Spleen (tissue), 7 donors: ENCODE results near the gene SLC25A24.

Experiments used
- CTCF ChIP-seq, 11 experiments: fragments of 200-600 bp in 7 of 11; fragments of 450-650 bp in 4 of 11; sonication (generic) in 4 of 11; IDR thresholded peaks in 8 of 11; conservative IDR thresholded peaks in 3 of 11; 1 replicate in 7 of 11; 2 replicates in 4 of 11; pipeline versions ENCODE4 v1.4.0 to v1.8.0; 2016 to 2021; ENCODE audit warnings: antibody characterized with exemption in 11 of 11, inconsistent platforms in 4 of 11, mild to moderate bottlenecking in 1 of 11
- POLR2AphosphoS5 ChIP-seq, 3 donors: sonication (generic); formaldehyde crosslinking; IDR thresholded peaks; one replicate each; pipeline ENCODE4 v1.5.1; 2017; ENCODE audit warnings: antibody characterized with exemption in 3 of 3
- donor health status: DM: no; HTN: no; CAD: no; lungs with moderate emphysema.
- donor health status: DM: no; HTN: no; CAD: no.
- donor health status: DM: no; HTN: no; CAD: no.

DNA sequence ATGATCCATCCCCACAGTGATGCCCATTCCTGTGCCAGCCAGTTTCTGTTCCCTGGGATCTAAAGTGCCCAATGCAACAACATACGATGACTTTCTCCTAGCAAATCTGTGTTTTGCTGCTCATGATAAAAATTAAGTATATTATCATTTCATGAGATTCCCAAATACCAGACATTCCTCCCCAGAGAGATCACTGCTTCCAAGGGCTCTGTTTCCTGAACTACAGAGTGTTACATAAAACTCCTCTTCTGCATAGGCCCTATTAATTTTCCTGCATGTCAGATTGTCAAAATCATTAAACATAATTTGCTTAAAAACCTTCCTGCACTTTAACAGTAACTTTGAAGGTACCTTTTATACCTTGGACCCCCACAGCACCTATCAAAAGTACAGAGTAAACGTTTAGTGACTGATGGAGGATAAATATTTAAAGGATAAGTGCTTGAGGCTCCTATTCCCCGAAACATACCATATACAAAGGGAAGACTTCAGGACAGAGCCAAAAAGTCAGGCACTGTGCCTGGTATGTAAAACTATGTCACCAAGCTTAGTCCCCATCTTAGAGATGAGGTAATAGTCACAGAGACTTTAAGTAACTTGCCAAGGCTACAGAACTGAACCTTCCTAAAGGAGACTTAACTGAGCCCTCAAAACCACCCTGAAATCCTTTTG, 50.2 kb downstream of the SLC25A24 start:
- TF ChIP-seq CTCF (IDR thresholded peaks at IDR 0.05 in 8 of 11, conservative IDR thresholded peaks at IDR 0.05 in 3 of 11) (no peak), POLR2AphosphoS5 (IDR thresholded peaks at IDR 0.05) (no peak)
